GM12878 (cell line): ENCODE results near the gene NCOA4. TPM values are rescaled to one million over a fixed set of nuclear protein-coding genes. Genes with fewer than 3 reads are reported as not detected.

Experiments
- ATAC-seq: fragments of 200-7000 bp; cut with Tn5 transposase; 3 replicates; pipeline ENCODE4 v1.9.1; 2020; ENCODE audit warnings: mild to moderate bottlenecking, moderate library complexity
- BruUV-seq: library from RNA; stranded (reverse); fragments of 400-500 nt; replicated peaks from 2 replicates; lab custom pipeline; 2021; lab: Mats Ljungman, UMichigan
- CTCF ChIA-PET: fragments of 300-600 bp; sonication (Branson Sonifier 250); formaldehyde crosslinking; extraction: SDS; loops from one replicate; lab custom pipeline; 2021; ENCODE audit warnings: inconsistent platforms; lab: Yijun Ruan, JAX
- POLR2A ChIA-PET: fragments of 350-600 bp; formaldehyde crosslinking; extraction: SDS; loops from one replicate; lab custom pipeline; 2021; ENCODE audit warnings: inconsistent platforms; lab: Charles Lee
- RAD21 ChIA-PET: fragments of 300-600 bp; sonication (Branson Sonifier 250); formaldehyde crosslinking; loops from one replicate; lab custom pipeline; 2023; ENCODE audit warnings: antibody characterized with exemption; ENCODE audit not compliant: unreplicated experiment; lab: Charles Lee
- SMC1A ChIA-PET: fragments of 300-600 bp; sonication (Branson Sonifier 250); formaldehyde crosslinking; loops from one replicate; lab custom pipeline; 2023; ENCODE audit not compliant: unreplicated experiment, uncharacterized antibody; lab: Charles Lee
- DNase-seq: peaks from one replicate; pipeline ENCODE4 v3.0.0-alpha.2; 2011; ENCODE audit warnings: low read depth, low spot score
- FAIRE-seq: peaks from 3 replicates; lab custom pipeline; 2011; peaks lifted over from hg19 to GRCh38; lab: Jason Lieb, UNC
- H2AFZ ChIP-seq: 2 replicates; pipeline ENCODE4 v1.6.0; 2011; ENCODE audit warnings: low read depth, low read length, control low read depth; ENCODE audit not compliant: control insufficient read depth
- H3K27ac ChIP-seq: 2 replicates; pipeline ENCODE4 v1.5.1; 2011; ENCODE audit warnings: control low read depth; ENCODE audit not compliant: control insufficient read depth, insufficient read depth
- H3K27me3 ChIP-seq, 2 experiments: replicated peaks in 1 of 2; 2 replicates each; pipeline versions ENCODE4 v1.6.0 to v1.6.1; 2011; ENCODE audit warnings: low read length in 1 of 2; ENCODE audit not compliant: control insufficient read depth in 2 of 2, insufficient read depth in 2 of 2
- H3K36me3 ChIP-seq, 2 experiments: 2 replicates each; pipeline ENCODE4 v1.5.1; 2011; ENCODE audit warnings: low read length in 1 of 2; ENCODE audit not compliant: control insufficient read depth in 2 of 2, insufficient read depth in 2 of 2
- H3K4me1 ChIP-seq: 2 replicates; pipeline ENCODE4 v1.6.1; 2011; ENCODE audit warnings: mild to moderate bottlenecking, low read length, moderate library complexity, mixed read lengths; ENCODE audit not compliant: control insufficient read depth, insufficient read depth
- H3K4me2 ChIP-seq: 2 replicates; pipeline ENCODE4 v1.6.0; 2011; ENCODE audit warnings: control low read depth; ENCODE audit not compliant: control insufficient read depth, insufficient read depth
- H3K4me3 ChIP-seq: fragments of 200-600 bp; sonication (generic); 2 replicates; pipeline ENCODE4 v1.5.1; 2016
- H3K79me2 ChIP-seq: 2 replicates; pipeline ENCODE4 v1.6.0; 2011; ENCODE audit warnings: low read length; ENCODE audit not compliant: control insufficient read depth, insufficient read depth
- H3K9ac ChIP-seq: 2 replicates; pipeline ENCODE4 v1.8.0; 2011; ENCODE audit warnings: low read length, control low read depth, mixed read lengths; ENCODE audit not compliant: control insufficient read depth, insufficient read depth
- H3K9me3 ChIP-seq: replicated peaks from 3 replicates; pipeline ENCODE4 v1.5.1; 2011; ENCODE audit warnings: mild to moderate bottlenecking, low read length; ENCODE audit not compliant: control insufficient read depth, insufficient read depth
- H4K20me1 ChIP-seq: 2 replicates; pipeline ENCODE4 v1.6.0; 2011; ENCODE audit not compliant: control insufficient read depth, insufficient read depth
- BACH1 ChIP-seq: fragments of 450-650 bp; IDR thresholded peaks from 2 replicates; pipeline ENCODE4 v1.6.1; 2017; ENCODE audit warnings: mild to moderate bottlenecking, borderline replicate concordance
- BCL11A ChIP-seq: IDR thresholded peaks from 2 replicates; pipeline ENCODE4 v1.6.1; 2011; ENCODE audit warnings: low read depth, low read length
- KLF5 ChIP-seq: fragments of 450-650 bp; IDR thresholded peaks from 2 replicates; pipeline ENCODE4 v1.6.1; 2014; ENCODE audit warnings: mild to moderate bottlenecking; ENCODE audit not compliant: partially characterized antibody
- LARP7 ChIP-seq: fragments of 450-650 bp; IDR thresholded peaks from 2 replicates; pipeline ENCODE4 v1.6.1; 2017; ENCODE audit warnings: mild to moderate bottlenecking
- NFXL1 ChIP-seq: fragments of 450-650 bp; IDR thresholded peaks from 2 replicates; pipeline ENCODE4 v1.6.1; 2017; ENCODE audit warnings: antibody characterized with exemption, mild to moderate bottlenecking, borderline replicate concordance
- RELA ChIP-seq: fragments of 450-650 bp; IDR thresholded peaks from 2 replicates; pipeline ENCODE4 v1.8.0; 2014; ENCODE audit warnings: borderline replicate concordance; ENCODE audit not compliant: partially characterized antibody
- ZSCAN29 ChIP-seq: fragments of 450-650 bp; IDR thresholded peaks from 2 replicates; pipeline ENCODE4 v1.6.1; 2017; ENCODE audit warnings: mild to moderate bottlenecking, moderate library complexity
- WGBS: methylation state at CpG from one replicate; pipeline ENCODE4 v1.1.6; 2016; ENCODE audit warnings: low lambda C conversion rate; ENCODE audit not compliant: insufficient replicate concordance, insufficient coverage; ENCODE audit errors: missing lambda C conversion rate; 5-methylcytosine and 5-hydroxymethylcytosine counted together
- in situ Hi-C: fragments of 300-500 bp; cut with MboI; formaldehyde crosslinking; loops from 9 replicates; pipeline ENCODE4 v1.14.3; 2018; ENCODE audit warnings: mixed read lengths
- intact Hi-C: fragments of 100-400 bp; cut with micrococcal nuclease; formaldehyde crosslinking; loops from one replicate; pipeline ENCODE4 v1.14.2; 2022; ENCODE audit not compliant: unreplicated experiment
- polyA plus RNA-seq, 11 experiments: library from polyadenylated mRNA; depleted of rRNA in 4 of 11; unstranded in 6 of 11; stranded (reverse) in 5 of 11; fragments of >200 nt; fragmentation: Nextera tagmentation in 4 of 11; fragmentation: Illumina TruSeq in 1 of 11; extraction: Ambion mirVana in 4 of 11; extraction: Trizol in 1 of 11; gene quantifications; 1 replicate in 1 of 11; 2 replicates in 10 of 11; pipeline versions ENCODE4 v1.2.1 to v1.2.3, GENCODE V29; 2011 to 2016; ENCODE audit warnings: inconsistent platforms in 2 of 11, missing spikeins in 2 of 11, low read depth in 1 of 11
- total RNA-seq, 4 experiments: library from RNA; depleted of rRNA in 3 of 4; stranded (reverse); fragments of >200 nt in 3 of 4; fragmentation: Illumina TruSeq in 1 of 4; extraction: Trizol in 1 of 4; gene quantifications; 2 replicates each; pipeline versions ENCODE4 v1.2.1 to v1.2.3, GENCODE V29; 2013 to 2021

The NCOA4 gene
- total and polyA plus RNA-seq, 10 of the 15 experiments (the other 5 are each of a cell fraction or from before 2014, with no cell fraction given): 57.5 to 119 (median 100) TPM

DNA sequence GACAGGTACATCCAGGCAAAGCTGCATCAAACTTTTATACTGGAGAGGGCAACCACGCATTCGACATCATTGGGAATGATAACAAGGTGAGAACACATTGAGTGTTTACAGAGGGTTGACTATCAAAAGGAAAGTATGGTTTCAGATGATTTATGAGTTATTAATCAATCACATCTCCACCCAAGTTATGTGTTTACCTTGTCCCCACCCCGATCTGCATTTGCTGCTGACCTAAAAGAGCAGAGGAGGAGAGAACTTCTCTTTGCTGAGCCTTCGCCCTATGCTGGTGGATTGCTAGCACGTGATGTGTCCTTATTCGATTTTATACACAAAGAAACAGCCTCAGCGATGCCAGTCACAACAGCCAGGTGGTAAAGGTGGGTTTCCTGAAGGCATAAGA, 15.8 kb upstream of the NCOA4 start, which contains the start of gene MSMB:
MSMB (minus strand) TSS at position 9 of the 400 bp plus-strand sequence. CDS start 32 bp downstream, outside the sequence.
- no peaks in the 10 kb centered on the region for H3K9me3 ChIP-seq
- H3K27ac ChIP-seq: no peak within 1 kb of the TSS
- H3K9ac ChIP-seq: no peak within 1 kb of the TSS
- no peak for ATAC-seq
- POLR2A ChIA-PET: no interaction called here
- no peak for TF ChIP-seq RELA
- TF ChIP-seq, all 136 proteins: peak for 0
- RAD21 ChIA-PET: no interaction called here
- Histone ChIP-seq H3K79me2 (no peaks in the 10 kb centered on the region), H3K36me3 (no peaks in the 10 kb centered on the region), H2AFZ (no peak within 1 kb of the TSS), H4K20me1 (no peaks in the 10 kb centered on the region), H3K4me1 (no peaks in the 10 kb centered on the region), H3K27me3 (no peaks in the 10 kb centered on the region; a peak in 2 of 4 replicates), H3K4me2 (no peak within 1 kb of the TSS), H3K4me3 (no peak within 1 kb of the TSS)
- intact Hi-C loops (no loop called here), in situ Hi-C loops (no loop called here)
- CTCF ChIA-PET: no interaction called here
- SMC1A ChIA-PET: no interaction called here
- FAIRE-seq (no peak), DNase-seq (no peak)
- BruUV-seq: no TSS peak
- 25% methylated on average over 7 of the region's 7 CpGs for WGBS

DNA sequence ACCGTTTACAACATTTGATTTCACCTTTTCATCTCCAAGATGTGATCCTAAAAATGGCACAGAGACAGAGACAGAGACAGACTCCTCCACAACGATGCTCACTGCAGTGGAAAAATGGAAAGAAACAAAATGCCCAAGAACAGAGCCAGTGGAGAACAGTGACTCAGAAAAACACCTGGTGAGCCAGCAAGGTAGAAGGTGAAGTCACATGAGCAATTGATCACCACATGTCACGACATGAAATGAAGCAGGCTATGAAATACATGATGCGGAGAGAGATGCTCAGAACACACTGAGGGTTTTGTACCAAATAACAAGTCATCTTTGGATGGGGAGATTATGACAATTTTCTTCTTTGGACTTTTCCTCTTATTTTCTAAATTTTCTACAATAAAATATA, 12.1 kb upstream of the NCOA4 start:
- ATAC-seq (no peak), DNase-seq (no peak), FAIRE-seq (no peak)
- H3K36me3 ChIP-seq: no peaks in the 10 kb centered on the region
- H3K27ac ChIP-seq: no peak overlapping the region
- WGBS: 41% methylated on average over 4 of the region's 4 CpGs
- SMC1A ChIA-PET: no interaction called here
- TF ChIP-seq LARP7 (no peak), KLF5 (no peak), BCL11A (no peak), NFXL1 (no peak), BACH1 (no peak), ZSCAN29 (no peak)
- H3K27me3 ChIP-seq: no peaks in the 10 kb centered on the region; a peak in 2 of 4 replicates
- in situ Hi-C loops: no loop called here
- CTCF ChIA-PET: no interaction called here
- H2AFZ ChIP-seq: no peak overlapping the region
- intact Hi-C loops: no loop called here
- BruUV-seq: no TSS peak
- H3K4me3 ChIP-seq: no peak overlapping the region
- H3K4me2 ChIP-seq: no peak overlapping the region
- no peak overlapping the region for H3K9ac ChIP-seq
- H3K79me2 ChIP-seq: no peaks in the 10 kb centered on the region
- H3K9me3 ChIP-seq: no peaks in the 10 kb centered on the region
- POLR2A ChIA-PET: no interaction called here
- no peaks in the 10 kb centered on the region for H4K20me1 ChIP-seq
- no peaks in the 10 kb centered on the region for H3K4me1 ChIP-seq
- RAD21 ChIA-PET: no interaction called here
